GM18511 (cell line): ENCODE results near the gene GPR84.

Experiments
- ATAC-seq: cut with Tn5 transposase; IDR thresholded peaks from one replicate; pipeline ENCODE4 v1.9.1; 2021; ENCODE audit warnings: mild to moderate bottlenecking, moderate library complexity; ENCODE audit not compliant: unreplicated experiment

The GPR84 gene

DNA sequence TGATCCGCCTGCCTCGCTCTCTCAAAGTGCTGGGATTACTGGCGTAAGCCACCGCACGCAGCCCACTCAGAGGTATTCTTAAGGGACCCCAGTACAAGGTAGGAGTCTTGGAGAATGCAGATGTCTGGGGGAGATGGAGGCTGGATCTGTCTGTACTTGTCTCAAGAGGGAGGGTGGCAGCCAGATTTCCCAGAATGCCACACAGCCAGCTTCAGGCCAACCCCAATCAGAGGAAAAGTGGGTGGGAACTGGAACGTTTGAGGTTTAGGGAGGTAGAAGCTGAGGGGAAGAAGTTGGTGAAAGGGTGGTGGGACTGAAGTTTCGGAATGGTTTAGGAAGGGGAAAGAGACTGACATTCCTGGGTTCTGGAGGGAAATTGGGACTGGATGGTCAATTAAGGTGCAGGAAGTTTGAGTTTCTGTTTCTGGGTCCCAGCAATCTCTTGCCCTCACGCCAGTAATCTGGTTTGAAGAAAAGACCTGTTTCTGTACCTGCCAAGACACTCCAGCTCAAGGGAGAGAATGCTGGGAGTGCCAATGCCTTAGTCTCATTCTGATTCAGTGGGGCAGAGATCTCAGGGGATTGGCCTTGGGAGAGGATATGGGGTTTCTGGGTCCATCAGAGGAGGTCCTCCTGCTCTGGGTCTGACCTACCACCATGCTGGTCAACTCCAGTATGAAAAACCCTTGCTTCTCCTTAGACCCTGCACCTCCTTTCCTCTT lies 28.4 kb upstream of the GPR84 start:
- no peak for ATAC-seq

DNA sequence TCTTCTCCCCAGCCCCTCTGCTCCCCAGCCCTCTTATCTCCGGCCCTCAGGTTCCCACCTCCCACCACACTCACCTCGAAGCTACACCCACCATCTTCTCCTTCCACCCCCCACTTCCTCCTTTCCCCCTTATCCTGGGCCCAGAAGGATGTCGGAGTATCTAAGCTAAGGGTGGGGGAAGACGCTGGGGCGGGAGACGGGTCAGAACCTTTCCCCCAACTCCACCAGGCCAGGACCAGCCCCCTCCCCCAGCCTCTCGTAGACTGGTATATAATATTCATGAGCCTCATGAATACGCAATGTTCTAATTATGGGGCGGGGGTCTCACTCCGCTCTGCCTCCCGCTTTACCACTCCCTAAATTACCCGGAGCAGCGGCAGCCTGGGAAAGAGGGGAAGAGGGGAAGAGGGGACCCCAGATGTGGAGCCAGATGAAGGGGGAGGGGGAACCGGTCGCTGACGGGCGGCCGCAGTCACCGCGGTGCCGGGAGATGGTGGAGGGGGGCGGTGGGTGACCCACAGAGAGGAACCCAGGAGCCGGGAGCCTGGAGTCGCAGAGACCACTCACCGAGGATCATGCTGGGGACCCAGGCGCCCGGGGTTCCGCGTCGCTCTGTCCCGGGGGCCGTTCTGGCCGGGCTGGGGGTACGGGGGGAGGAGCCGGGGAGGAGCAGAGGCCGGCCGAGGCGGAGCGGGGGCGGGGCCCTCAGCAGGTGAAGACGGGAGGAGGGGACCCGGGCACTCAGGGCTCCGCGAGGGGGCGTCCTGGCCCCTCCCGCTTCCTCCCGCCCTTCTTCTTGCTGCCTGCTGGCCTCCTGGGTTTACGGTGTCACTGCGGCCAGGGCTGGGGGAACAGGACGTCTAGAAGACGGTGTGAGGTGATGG lies 26.6 kb upstream of the GPR84 start:
- peak; percentile 58 for ATAC-seq

DNA sequence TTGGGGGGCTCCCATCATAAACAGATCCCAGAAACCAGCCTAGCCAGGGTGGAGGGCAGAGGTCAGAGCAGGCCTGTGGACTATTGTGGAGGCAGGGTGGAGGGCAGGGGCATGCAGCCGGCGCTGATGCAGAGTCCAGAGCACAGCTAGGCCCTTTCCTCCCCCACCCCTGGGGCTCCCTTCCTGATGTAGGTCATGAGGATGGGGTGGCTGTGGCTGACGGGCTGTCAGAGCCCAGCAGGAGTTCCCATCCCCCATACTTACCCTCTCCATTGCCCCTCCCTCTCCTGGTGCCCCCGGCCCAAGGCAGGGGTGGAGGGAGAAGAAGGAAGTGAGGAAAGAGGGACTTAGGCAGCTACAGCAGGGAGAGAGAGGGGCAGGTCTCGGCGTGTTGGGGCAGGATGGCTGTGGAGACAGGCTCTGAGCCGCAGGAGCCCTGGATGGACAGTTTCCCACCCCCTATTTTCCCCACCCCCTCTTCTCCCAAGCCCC lies 25.9 kb upstream of the GPR84 start:
- ATAC-seq: no peak

DNA sequence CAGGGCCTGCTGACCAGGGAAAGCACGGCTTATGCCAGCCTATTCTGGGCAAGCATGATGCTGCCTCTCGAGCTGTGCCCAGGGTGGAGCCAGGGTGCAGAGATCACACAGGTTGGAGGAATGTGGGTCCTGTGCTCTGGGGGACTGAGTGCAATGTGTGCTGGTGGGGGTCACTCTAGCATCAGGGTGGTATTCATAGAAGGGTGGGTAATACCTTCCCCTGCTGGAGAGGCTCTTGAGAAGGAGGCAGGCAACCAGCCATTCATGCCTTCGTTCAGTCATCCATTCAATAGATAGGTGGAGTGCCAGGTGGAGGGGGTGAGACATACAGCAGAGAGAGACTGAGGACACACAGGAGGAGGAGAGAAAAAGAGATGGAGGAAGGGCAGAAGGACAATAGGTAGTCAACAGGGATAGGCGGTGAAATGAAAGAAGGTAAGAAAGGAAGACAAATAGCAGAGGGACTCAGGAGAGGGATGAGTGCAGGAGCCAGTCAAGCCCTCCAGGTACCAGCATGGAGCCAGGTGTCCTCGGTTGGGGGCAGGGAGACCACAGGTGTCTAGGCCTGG lies 25.4 kb upstream of the GPR84 start:
- no peak for ATAC-seq

DNA sequence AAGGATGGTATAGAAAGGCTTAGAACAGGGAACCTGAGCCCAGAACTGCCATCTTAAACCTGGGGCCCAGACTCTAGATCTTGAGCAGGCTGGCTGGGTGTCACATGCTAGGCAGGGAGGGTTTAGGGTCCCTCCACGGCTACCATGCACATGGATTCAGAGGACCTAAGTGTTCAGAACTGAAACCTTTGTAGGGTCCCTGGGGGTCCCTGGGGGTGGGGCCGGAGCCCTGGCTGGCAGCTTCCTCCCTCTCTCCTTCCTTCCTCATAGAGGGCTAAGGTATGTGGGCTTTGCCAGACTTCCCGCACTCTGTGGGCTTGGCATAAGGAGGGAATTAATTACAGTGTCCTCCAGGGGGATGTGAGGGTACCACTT lies 24.8 kb upstream of the GPR84 start:
- no peak for ATAC-seq

DNA sequence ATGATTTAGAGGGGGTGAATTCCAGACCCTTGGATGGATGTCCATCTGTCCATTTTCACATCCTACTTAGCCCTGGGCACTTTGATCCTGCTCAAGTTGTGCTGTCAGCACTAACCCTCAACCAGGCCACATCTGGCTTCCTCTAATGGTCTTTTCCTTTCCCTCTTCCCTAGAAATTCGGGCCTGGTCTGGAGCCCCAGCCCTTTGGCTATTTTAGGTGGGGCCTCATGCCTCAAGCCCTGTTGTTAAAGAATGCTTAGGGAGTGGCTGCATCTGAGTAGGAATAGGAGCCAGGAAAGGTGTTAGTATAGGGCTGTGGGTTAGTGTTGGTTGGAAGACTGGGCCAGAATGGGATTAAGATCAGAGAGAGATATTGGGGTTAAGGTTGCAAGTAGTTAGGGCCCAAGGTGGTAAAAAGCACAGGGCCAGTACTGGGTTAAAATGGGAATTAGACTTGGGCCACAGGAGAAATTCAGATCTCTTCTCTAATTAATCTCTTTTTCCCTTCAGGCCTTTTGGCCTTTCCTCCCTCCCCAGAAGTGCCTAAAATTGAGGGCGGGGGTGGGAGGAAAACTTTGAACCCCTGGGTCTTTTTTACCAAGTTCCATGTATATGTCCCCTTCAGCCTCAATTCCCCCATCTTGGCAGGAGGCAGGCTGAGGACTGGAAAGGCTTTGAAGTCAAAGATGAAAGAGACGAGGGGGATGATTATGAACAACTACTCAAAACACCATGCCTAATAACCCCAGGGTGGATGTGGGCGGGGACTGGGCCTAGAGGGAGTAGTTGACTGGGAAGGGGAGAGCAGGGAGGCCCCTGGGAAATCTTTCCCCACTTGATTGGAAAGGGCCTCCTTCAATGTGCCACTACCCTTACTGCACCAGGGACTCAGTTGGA lies 24.2 kb upstream of the GPR84 start:
- no peak for ATAC-seq

DNA sequence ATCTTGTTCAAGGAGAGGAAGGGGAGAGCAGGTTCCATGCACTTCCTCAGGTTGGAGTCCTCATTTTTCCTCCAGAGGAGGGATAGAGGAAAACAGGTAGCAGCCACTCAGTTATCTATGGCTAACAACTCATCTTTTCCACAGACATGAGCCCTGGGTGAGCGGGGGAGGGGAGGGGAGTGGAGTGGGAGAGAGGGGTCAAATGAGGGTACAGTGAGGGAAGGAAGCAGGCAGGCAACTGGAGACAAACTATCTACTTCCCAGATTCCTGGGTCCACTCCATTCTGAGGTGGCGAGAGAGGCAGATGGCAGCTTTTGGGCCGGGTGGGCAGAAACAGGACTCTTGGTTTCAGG lies 22.8 kb upstream of the GPR84 start:
- ATAC-seq: no peak

DNA sequence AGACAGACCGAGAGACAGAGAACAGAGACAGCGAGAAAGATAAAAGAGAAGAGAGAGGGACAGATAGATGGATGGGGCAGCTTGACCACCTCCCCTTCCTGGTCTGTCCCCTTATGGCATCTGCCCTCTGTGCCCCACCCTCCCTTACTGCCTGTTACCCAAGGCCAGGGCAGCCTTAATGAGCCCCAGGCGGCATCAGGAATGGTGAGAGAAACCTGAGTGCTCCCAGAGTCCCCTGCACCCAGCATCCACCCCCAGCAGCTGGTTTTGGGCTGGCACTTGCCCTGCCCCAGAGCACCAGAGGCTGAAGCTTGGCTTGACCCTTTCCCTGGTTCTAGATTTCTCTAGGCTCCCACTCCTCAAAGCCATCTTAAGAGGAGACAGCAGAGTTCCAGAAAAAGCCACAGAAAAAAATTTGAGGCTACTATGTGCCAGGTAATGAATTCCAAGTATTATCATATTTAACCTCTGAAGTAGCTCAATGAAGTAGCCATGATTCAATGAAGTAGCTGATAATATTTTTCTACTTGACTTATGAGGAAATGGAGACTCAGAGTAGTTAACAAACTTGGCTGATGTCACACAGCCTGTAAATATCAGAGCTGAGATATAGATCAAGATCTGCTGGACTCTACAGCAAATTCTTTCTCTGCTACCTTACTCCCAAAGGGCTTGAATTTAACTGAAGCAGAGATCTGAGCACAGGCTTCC lies 22.3 kb upstream of the GPR84 start:
- no peak for ATAC-seq

DNA sequence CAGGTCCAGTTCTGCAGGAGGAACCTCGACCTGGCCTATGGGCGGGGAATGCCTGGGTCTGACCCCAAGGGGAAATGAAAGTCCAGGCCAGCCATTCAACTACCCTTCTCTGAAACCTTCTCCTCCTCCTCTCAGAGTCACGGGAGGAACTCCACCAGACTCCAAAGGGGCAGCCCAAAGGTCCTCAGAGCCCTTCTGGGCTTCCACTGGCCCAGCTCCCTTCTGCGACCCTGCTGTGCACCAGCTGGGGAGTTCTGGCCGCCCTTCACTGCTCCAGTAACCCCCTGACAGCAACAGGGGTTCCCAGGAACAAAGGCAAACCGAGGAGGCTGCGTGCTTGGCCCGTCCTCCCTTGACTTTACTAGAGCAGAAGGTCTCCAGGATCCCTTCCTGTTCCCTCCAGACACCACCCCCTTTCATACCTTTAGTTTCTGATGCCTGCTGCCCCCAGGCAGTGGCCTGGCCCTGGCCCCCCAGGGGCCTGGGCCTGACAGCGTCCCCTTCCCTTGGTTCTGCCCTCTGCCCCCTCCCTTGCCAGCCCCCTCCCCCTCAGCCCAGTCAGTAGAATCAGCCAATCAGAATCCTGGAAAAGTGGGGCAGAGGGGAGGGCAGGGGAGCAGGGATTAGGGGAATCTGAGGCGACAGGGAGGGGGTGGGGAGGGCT lies 21.1 kb upstream of the GPR84 start:
- peak; percentile 73 for ATAC-seq

DNA sequence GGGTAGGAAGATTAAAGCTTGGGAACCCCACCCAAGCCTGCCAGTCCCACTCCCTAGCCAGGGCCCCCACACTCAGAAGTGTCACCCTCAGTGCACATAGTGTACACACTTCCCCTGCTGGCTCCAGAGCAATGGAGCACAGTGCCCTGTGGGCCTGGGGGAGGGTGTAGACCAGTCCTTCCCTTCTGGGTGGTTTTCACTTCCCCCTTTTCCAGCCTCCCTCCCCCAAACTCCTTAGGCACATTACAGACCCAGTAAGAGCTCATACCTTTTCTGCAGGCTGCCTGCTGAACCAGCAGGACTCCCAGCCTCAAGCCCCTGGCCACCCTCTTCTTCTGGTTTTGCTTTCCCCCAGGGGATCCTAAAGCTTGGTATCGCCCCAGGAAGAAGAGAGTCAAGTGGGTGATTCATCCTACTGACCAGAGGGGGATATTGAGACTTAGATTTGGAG lies 20.3 kb upstream of the GPR84 start, which contains the start of gene ZNF385A:
Gene ZNF385A, minus strand, starts transcription at position 143 of the 451 bp plus-strand sequence. CDS start 219 bp downstream, outside the sequence.
- ATAC-seq: peak; percentile 55

DNA sequence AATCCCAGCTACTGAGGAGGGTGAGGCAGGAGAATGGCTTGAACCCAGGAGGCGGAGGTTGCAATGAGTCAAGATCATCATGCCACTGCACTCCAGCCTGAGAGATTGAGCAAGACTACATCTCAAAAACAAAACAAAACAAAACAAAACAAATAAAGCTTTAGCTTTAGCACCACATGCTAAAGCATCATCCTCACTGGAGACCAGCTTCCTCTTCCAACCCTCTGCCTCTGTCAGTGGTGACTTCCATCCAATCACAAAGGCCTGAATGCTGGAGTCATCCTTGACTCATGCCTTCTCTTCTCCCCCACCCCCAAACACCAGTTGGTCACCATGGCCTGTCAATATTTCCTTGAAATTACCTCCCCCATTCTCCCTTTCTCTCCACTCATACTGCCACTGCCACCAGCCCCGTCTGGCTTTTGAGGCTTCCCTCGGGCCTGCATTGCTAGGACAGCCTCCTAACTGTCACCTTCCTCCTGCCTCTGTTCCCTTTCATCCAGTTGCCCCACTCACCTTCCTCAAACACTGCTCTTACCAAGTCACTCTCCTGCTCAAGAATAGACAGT lies 18.8 kb upstream of the GPR84 start:
- ATAC-seq: no peak

DNA sequence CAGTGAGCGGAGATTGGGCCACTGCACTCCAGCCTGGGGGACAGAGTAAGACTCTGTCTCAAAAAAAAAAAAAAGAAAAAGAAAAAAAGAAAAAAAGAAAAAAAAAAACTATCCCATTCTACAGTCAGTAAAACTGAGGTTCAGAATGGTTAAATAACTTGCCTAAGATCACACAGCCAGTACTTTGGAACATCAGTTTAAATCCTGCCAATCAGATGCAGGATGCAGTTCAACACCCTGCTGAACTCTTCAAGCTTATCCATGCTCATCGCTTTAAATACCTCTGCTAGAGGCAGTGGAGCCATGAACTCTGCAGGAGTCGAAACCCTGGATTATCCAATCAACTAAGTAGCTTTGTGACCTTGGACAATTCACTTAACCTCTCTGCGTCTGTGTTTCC lies 16.9 kb upstream of the GPR84 start:
- ATAC-seq: no peak

DNA sequence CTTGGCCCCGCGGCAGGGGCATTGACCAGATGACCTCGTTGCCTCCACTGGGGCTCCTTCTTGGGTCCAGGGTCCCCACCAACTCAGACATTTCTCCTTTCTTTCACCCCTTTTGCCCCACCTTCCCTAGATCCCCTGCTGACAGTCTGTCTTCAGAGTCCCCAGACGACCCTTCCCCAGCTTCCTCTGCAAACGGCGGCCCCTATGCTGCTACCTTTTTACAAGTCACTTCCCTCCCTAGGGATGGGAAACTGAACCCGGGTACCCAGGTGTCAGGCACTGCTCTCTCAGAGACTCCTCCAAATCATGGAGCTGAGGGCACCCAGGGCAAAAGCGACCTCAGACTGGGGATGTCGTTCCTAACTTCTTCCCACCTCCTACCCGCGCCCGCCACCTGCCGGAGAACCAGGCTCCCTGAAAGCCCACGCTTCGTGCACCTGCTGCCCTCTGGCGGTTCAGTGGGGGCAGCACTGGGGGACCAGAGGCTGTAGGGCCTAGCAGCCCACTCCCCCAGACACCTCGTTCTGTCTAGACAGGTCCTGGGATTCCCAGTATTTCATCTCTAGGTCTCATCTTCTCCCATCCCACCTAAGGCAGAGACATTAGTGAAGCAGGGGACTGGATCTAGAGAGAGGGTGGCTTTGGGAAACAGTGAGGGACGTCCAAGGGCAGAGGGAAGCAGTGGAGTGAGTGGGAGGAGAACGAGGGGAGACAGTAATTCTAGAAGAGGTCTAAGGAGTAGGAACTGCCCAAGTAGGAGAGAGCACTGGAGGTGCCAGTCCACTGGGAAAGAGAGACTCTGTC lies 15.3 kb upstream of the GPR84 start:
- peak; percentile 90 for ATAC-seq

DNA sequence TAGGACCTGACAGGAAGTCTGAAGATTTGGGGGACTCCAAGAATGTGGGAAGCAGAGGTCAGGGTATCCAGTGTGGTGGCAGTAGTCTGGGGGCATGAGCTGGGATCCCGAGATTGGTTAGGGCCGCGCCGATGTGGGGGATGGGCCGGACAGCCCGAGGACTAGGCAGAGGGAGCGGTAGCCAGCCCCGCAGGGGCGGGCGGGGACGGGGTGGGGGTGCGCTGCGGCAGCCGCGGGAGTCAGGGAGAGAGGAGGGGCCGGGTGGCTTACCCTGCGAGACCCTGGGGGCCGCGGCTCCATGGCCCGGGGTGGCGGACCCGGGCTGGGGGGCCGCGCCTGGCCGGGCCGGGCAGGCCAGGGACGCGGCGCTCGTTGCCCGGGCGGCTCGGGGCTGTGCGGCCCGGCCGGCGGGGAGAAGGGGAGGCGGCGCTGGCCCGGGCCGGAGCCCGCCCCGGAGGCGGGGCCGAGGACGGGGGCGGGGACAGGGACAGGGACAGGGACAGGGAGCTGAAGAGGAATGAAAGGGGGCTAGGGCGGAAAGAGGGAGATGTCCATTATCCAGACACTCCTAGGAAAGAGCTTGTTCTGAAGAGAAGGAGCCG lies 14.6 kb upstream of the GPR84 start:
- ATAC-seq: no peak

DNA sequence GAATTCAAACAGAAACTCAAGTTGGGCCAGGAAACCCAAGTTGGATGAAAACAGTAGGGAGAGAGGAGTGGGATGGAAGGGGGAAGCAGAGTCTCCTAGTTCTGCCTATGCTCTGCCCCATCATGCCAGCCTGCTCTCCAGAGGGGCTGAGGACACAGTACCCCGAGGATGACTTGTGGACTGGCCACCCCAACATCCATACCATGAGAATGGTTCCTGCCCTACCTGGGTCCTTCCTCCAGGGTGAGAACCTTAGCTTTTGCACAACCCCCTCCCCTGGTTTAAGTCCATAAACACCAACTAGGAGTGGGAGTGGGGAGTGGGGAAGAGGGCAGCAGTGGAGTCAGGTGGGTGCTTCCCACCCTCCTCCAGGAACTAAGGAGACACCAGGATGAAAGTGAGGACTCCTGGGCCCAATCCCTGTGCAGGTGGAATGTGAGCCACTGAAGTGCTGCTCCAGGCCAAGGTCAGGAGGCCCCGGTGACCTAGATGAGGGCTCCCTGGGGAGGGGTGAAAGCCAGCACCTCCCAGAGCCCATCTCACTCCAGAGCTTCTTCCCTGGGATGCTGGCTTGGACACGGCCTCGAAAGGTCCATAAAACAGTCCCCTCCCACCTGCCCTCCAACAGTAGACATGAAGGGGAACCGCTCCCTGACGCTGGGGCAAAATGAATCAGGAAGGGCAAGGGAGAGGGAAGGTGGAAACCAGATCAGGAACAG lies 13.7 kb upstream of the GPR84 start:
- no peak for ATAC-seq

DNA sequence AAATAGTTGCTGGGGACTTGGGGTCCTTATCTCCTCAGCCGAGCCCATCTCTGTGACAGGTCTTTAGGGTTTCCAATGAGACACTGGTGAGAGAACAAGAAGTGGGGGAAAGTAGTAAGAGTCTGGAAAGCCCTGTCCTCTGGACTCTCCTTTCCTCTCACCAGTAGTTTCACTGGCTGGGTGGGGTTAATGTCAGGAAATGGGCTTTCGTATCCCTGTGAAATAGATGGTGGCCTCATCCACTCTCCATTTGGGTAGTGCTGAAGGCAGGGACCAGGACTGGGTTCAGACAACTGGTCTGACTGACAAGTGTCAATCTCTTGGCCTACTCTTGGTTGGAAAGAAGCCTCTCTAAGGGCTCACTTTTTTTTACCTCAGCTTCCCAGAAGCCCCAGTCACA lies 12.7 kb upstream of the GPR84 start:
- no peak for ATAC-seq

DNA sequence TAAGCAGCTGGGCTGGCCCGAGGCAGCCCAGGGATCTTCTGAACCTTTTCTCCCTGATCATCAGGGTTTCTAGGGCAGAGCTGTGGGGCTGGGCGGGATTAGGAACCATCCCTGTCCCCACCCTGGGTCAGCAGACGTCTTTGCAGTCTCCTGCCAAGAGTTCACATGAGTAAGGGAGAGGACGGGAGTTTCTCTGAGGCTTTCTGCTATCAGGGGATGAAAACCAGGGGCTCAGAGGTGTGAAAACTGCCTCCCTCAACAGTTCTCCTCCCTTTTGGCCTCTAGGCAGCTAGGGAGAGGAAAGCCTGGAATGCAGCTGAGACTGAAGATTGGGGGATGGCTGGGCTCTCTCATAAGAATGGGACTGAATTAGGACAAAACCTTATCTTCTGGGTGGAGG lies 12.3 kb upstream of the GPR84 start:
- ATAC-seq: no peak
